IMR-90 (cell line): ENCODE measurements around the gene RNF144B. TPM values are rescaled to one million over a fixed set of nuclear protein-coding genes. Genes with fewer than 3 reads are reported as not detected.

Experiments used
- ATAC-seq: fragments of 200-7000 bp; cut with Tn5 transposase; 2 replicates; pipeline ENCODE4 v1.9.1; 2020; ENCODE audit warnings: low read depth, mild to moderate bottlenecking, moderate library complexity
- BruUV-seq: library from RNA; stranded (reverse); fragments of 400-500 nt; replicated peaks from 2 replicates; lab custom pipeline; 2021; lab: Mats Ljungman, UMichigan
- CTCF ChIA-PET: fragments of 300-600 bp; formaldehyde crosslinking; extraction: SDS; loops from one replicate; lab custom pipeline; 2021; ENCODE audit warnings: antibody characterized with exemption; lab: Yijun Ruan, JAX
- POLR2A ChIA-PET: fragments of 300-600 bp; sonication (Branson Sonifier 250); formaldehyde crosslinking; loops from one replicate; lab custom pipeline; 2022; ENCODE audit warnings: antibody characterized with exemption; ENCODE audit not compliant: unreplicated experiment; lab: Charles Lee
- DNase-seq: peaks from one replicate; pipeline ENCODE4 v3.0.0; 2013
- H2AFZ ChIP-seq: replicated peaks from 2 replicates; pipeline ENCODE3; 2013; ENCODE audit warnings: low read length, mild to moderate bottlenecking; ENCODE audit not compliant: poor library complexity
- H2AK5ac ChIP-seq: 2 replicates; pipeline ENCODE4 v1.6.1; 2013; ENCODE audit warnings: low read depth, low read length, inconsistent platforms
- H2AK9ac ChIP-seq: replicated peaks from 2 replicates; pipeline ENCODE3; 2013; ENCODE audit warnings: mild to moderate bottlenecking, low read depth, low read length, moderate library complexity; ENCODE audit not compliant: poor library complexity
- H2BK120ac ChIP-seq: 2 replicates; pipeline ENCODE4 v1.6.1; 2013; ENCODE audit warnings: low read depth, low read length, inconsistent platforms
- H2BK15ac ChIP-seq: 3 replicates; pipeline ENCODE4 v1.6.1; 2013; ENCODE audit warnings: low read depth, low read length, inconsistent platforms
- H2BK20ac ChIP-seq: 2 replicates; pipeline ENCODE4 v1.6.1; 2013; ENCODE audit warnings: low read depth, mild to moderate bottlenecking, inconsistent platforms, low read length, moderate library complexity
- H2BK5ac ChIP-seq: 2 replicates; pipeline ENCODE4 v1.6.1; 2013; ENCODE audit warnings: mild to moderate bottlenecking, low read depth, low read length, inconsistent platforms; ENCODE audit not compliant: poor library complexity, severe bottlenecking
- H3K14ac ChIP-seq: replicated peaks from 2 replicates; pipeline ENCODE4 v1.6.1; 2013; ENCODE audit warnings: low read depth, low read length, inconsistent platforms
- H3K18ac ChIP-seq: 2 replicates; pipeline ENCODE4 v1.6.1; 2013; ENCODE audit warnings: low read depth, low read length, control low read depth
- H3K23ac ChIP-seq: 2 replicates; pipeline ENCODE4 v1.6.1; 2013; ENCODE audit warnings: low read depth, low read length, inconsistent platforms
- H3K27ac ChIP-seq: 2 replicates; pipeline ENCODE4 v1.5.1; 2013; ENCODE audit warnings: mild to moderate bottlenecking, control low read depth, low read length; ENCODE audit not compliant: insufficient read depth
- H3K27me3 ChIP-seq: 2 replicates; pipeline ENCODE4 v1.6.1; 2013; ENCODE audit warnings: low read length; ENCODE audit not compliant: control insufficient read depth, insufficient read depth
- H3K36me3 ChIP-seq: 2 replicates; pipeline ENCODE4 v1.6.1; 2013; ENCODE audit warnings: low read length, mixed read lengths; ENCODE audit not compliant: control insufficient read depth, insufficient read depth
- H3K4ac ChIP-seq: 2 replicates; pipeline ENCODE4 v1.6.1; 2013; ENCODE audit warnings: low read depth, low read length, inconsistent platforms
- H3K4me1 ChIP-seq: 2 replicates; pipeline ENCODE4 v1.6.1; 2013; ENCODE audit warnings: low read length, mixed read lengths; ENCODE audit not compliant: control insufficient read depth, insufficient read depth
- H3K4me2 ChIP-seq: 2 replicates; pipeline ENCODE4 v1.6.1; 2013; ENCODE audit warnings: low read depth, mild to moderate bottlenecking, control low read depth, low read length, moderate library complexity
- H3K4me3 ChIP-seq: 2 replicates; pipeline ENCODE4 v1.5.1; 2013; ENCODE audit warnings: low read depth, mild to moderate bottlenecking, control low read depth, low read length, moderate library complexity; ENCODE audit not compliant: insufficient read depth
- H3K56ac ChIP-seq: 2 replicates; pipeline ENCODE4 v1.6.1; 2013; ENCODE audit warnings: low read length, inconsistent platforms; ENCODE audit not compliant: insufficient read depth; ENCODE audit errors: extremely low read depth
- H3K79me1 ChIP-seq, 2 experiments: 2 replicates each; pipeline ENCODE4 v1.6.1; 2013; ENCODE audit warnings: low read length in 2 of 2, inconsistent platforms in 1 of 2, low read depth in 1 of 2
- H3K9ac ChIP-seq: 2 replicates; pipeline ENCODE4 v1.6.1; 2013; ENCODE audit warnings: low read depth, low read length, control low read depth
- H3K9me1 ChIP-seq: 2 replicates; pipeline ENCODE4 v1.6.1; 2013; ENCODE audit warnings: low read length, inconsistent platforms; ENCODE audit not compliant: insufficient read depth
- H3K9me3 ChIP-seq: 2 replicates; pipeline ENCODE4 v1.6.1; 2013; ENCODE audit warnings: low read length; ENCODE audit not compliant: control insufficient read depth, insufficient read depth
- H4K20me1 ChIP-seq: 2 replicates; pipeline ENCODE4 v1.6.1; 2013; ENCODE audit warnings: low read length, inconsistent platforms; ENCODE audit not compliant: insufficient read depth
- H4K5ac ChIP-seq: 2 replicates; pipeline ENCODE4 v1.6.1; 2013; ENCODE audit warnings: mild to moderate bottlenecking, low read depth, low read length, control low read depth
- H4K8ac ChIP-seq, 2 experiments: 2 replicates each; pipeline ENCODE4 v1.6.1; 2013; ENCODE audit warnings: low read depth in 2 of 2, low read length in 2 of 2, control low read depth in 1 of 2, inconsistent platforms in 1 of 2
- H4K91ac ChIP-seq: 2 replicates; pipeline ENCODE4 v1.6.1; 2013; ENCODE audit warnings: low read depth, low read length, inconsistent platforms; ENCODE audit not compliant: insufficient read depth
- FOS ChIP-seq: fragments of 150-350 bp; IDR thresholded peaks from 2 replicates; pipeline ENCODE4 v1.6.1; 2016; ENCODE audit warnings: low read depth, low read length
- MAFK ChIP-seq: IDR thresholded peaks from 2 replicates; pipeline ENCODE4 v1.6.1; 2012; ENCODE audit warnings: low read depth, low read length, improper control_type of control experiment
- MXI1 ChIP-seq: IDR thresholded peaks from 2 replicates; pipeline ENCODE4 v1.6.1; 2012; ENCODE audit warnings: low read depth, mild to moderate bottlenecking, low read length, moderate library complexity, borderline replicate concordance
- POLR2A ChIP-seq: IDR thresholded peaks from 2 replicates; pipeline ENCODE4 v1.6.1; 2012; ENCODE audit warnings: mild to moderate bottlenecking, low read depth, low read length
- RFX5 ChIP-seq: IDR thresholded peaks from 2 replicates; pipeline ENCODE4 v1.8.0; 2012; ENCODE audit warnings: low read depth, mild to moderate bottlenecking, low read length, moderate library complexity
- SMC3 ChIP-seq: fragments of 150-350 bp; IDR thresholded peaks from 2 replicates; pipeline ENCODE4 v1.6.1; 2016; ENCODE audit warnings: low read depth, mild to moderate bottlenecking, antibody characterized with exemption, low read length, moderate library complexity
- WGBS, 2 experiments: methylation state at CpG; one replicate each; pipeline versions ENCODE4 v1.1.5 to v1.1.7; 2013; ENCODE audit warnings: missing lambda C conversion rate in 2 of 2; ENCODE audit not compliant: insufficient read length in 1 of 2; ENCODE audit errors: extremely low coverage in 2 of 2; 5-methylcytosine and 5-hydroxymethylcytosine counted together
- dilution Hi-C: fragments of 300-500 bp; cut with HindIII; formaldehyde crosslinking; loops from one replicate; pipeline ENCODE4 v1.14.3; 2018; ENCODE audit warnings: low sequenced_read_pairs; ENCODE audit not compliant: unreplicated experiment
- in situ Hi-C: fragments of 300-500 bp; cut with MboI; formaldehyde crosslinking; loops from 3 replicates; pipeline ENCODE4 v1.14.3; 2019; ENCODE audit warnings: low sequenced_read_pairs, inconsistent platforms, mixed read lengths
- intact Hi-C: fragments of 100-400 bp; cut with micrococcal nuclease; formaldehyde crosslinking; loops from 2 replicates; pipeline ENCODE4 v1.10.0; 2022
- polyA plus RNA-seq, 3 experiments: library from polyadenylated mRNA; depleted of rRNA; stranded (reverse); fragments of >200 nt; gene quantifications; 2 replicates each; pipeline ENCODE4 v1.2.3, GENCODE V29; 2012; ENCODE audit warnings: low replicate concordance in 1 of 3
- total RNA-seq: library from RNA; depleted of rRNA; stranded (reverse); fragments of >200 nt; gene quantifications from 2 replicates; pipeline ENCODE4 v1.2.3, GENCODE V29; 2012

Gene RNF144B
- total and polyA plus RNA-seq, 2 of the 4 experiments (the other 2 are of a cell fraction) = 0.44 to 2.7 TPM

- Histone ChIP-seq H2BK120ac (no peak overlapping the region), H4K8ac (no peak overlapping the region), H3K23ac (no peak overlapping the region), H2AFZ (no peak overlapping the region), H3K27ac (no peak overlapping the region), H3K4me3 (no peak overlapping the region), H3K9me1 (no peaks in the 10 kb centered on the region), H2BK20ac (no peak overlapping the region), H4K91ac (no peak overlapping the region), H2AK5ac (no peak overlapping the region), H3K79me1 (no peaks in the 10 kb centered on the region; a peak in 1 of 4 replicates), H3K27me3 (no peaks in the 10 kb centered on the region), H3K18ac (no peak overlapping the region), H3K4me1 (0 out of 2 replicates have a peak, but pooled peaks cover 1% of the 10 kb centered on the region), H2BK5ac (no peak overlapping the region), H3K9me3 (no peaks in the 10 kb centered on the region), H2BK15ac (no peak overlapping the region), H4K5ac (no peak overlapping the region), H4K20me1 (no peaks in the 10 kb centered on the region), H3K36me3 (no peaks in the 10 kb centered on the region), H2AK9ac (no peak overlapping the region), H3K9ac (no peak overlapping the region), H3K14ac (no peak overlapping the region), H3K56ac (no peak overlapping the region), H3K4ac (no peak overlapping the region), H3K4me2 (no peak overlapping the region)
- no TSS peak for BruUV-seq
- TF ChIP-seq MAFK (no peak), POLR2A (no peak), MXI1 (no peak), SMC3 (no peak), RFX5 (no peak), FOS (no peak)
- POLR2A ChIA-PET = no interaction called here
- ATAC-seq = no peak
- DNase-seq = no peak
- dilution Hi-C loops (no loop called here), in situ Hi-C loops (no loop called here), intact Hi-C loops (no loop called here)
- CTCF ChIA-PET = interaction anchor here (0.5 to 1.0 kb wide), 2 partner anchors 20 to 69 kb away, joined by 3 read pairs; no protein-coding TSS in a partner anchor
- WGBS, 2 experiments = no CpG with 5 or more reads among the region's 1 CpG
Measured at GRCh38 chr6:18412068-18412467, 24.9 kb downstream of the RNF144B start.
